IMR-90 (cell line): ENCODE data around the gene EIF2AK2. TPM values are rescaled to one million over a fixed set of nuclear protein-coding genes. Genes with fewer than 3 reads are reported as not detected.

Source experiments
- ATAC-seq: fragments of 200-7000 bp; cut with Tn5 transposase; 2 replicates; pipeline ENCODE4 v1.9.1; 2020; ENCODE audit warnings: low read depth, mild to moderate bottlenecking, moderate library complexity
- BruUV-seq: library from RNA; stranded (reverse); fragments of 400-500 nt; replicated peaks from 2 replicates; lab custom pipeline; 2021; lab: Mats Ljungman, UMichigan
- CTCF ChIA-PET: fragments of 300-600 bp; formaldehyde crosslinking; extraction: SDS; loops from one replicate; lab custom pipeline; 2021; ENCODE audit warnings: antibody characterized with exemption; lab: Yijun Ruan, JAX
- POLR2A ChIA-PET: fragments of 300-600 bp; sonication (Branson Sonifier 250); formaldehyde crosslinking; loops from one replicate; lab custom pipeline; 2022; ENCODE audit warnings: antibody characterized with exemption; ENCODE audit not compliant: unreplicated experiment; lab: Charles Lee
- DNase-seq: peaks from one replicate; pipeline ENCODE4 v3.0.0; 2013
- H2AFZ ChIP-seq: replicated peaks from 2 replicates; pipeline ENCODE3; 2013; ENCODE audit warnings: low read length, mild to moderate bottlenecking; ENCODE audit not compliant: poor library complexity
- H2AK5ac ChIP-seq: 2 replicates; pipeline ENCODE4 v1.6.1; 2013; ENCODE audit warnings: low read depth, low read length, inconsistent platforms
- H2AK9ac ChIP-seq: replicated peaks from 2 replicates; pipeline ENCODE3; 2013; ENCODE audit warnings: mild to moderate bottlenecking, low read depth, low read length, moderate library complexity; ENCODE audit not compliant: poor library complexity
- H2BK120ac ChIP-seq: 2 replicates; pipeline ENCODE4 v1.6.1; 2013; ENCODE audit warnings: low read depth, low read length, inconsistent platforms
- H2BK15ac ChIP-seq: 3 replicates; pipeline ENCODE4 v1.6.1; 2013; ENCODE audit warnings: low read depth, low read length, inconsistent platforms
- H2BK20ac ChIP-seq: 2 replicates; pipeline ENCODE4 v1.6.1; 2013; ENCODE audit warnings: low read depth, mild to moderate bottlenecking, inconsistent platforms, low read length, moderate library complexity
- H2BK5ac ChIP-seq: 2 replicates; pipeline ENCODE4 v1.6.1; 2013; ENCODE audit warnings: mild to moderate bottlenecking, low read depth, low read length, inconsistent platforms; ENCODE audit not compliant: poor library complexity, severe bottlenecking
- H3K14ac ChIP-seq: replicated peaks from 2 replicates; pipeline ENCODE4 v1.6.1; 2013; ENCODE audit warnings: low read depth, low read length, inconsistent platforms
- H3K18ac ChIP-seq: 2 replicates; pipeline ENCODE4 v1.6.1; 2013; ENCODE audit warnings: low read depth, low read length, control low read depth
- H3K23ac ChIP-seq: 2 replicates; pipeline ENCODE4 v1.6.1; 2013; ENCODE audit warnings: low read depth, low read length, inconsistent platforms
- H3K27ac ChIP-seq: 2 replicates; pipeline ENCODE4 v1.5.1; 2013; ENCODE audit warnings: mild to moderate bottlenecking, control low read depth, low read length; ENCODE audit not compliant: insufficient read depth
- H3K27me3 ChIP-seq: 2 replicates; pipeline ENCODE4 v1.6.1; 2013; ENCODE audit warnings: low read length; ENCODE audit not compliant: control insufficient read depth, insufficient read depth
- H3K36me3 ChIP-seq: 2 replicates; pipeline ENCODE4 v1.6.1; 2013; ENCODE audit warnings: low read length, mixed read lengths; ENCODE audit not compliant: control insufficient read depth, insufficient read depth
- H3K4ac ChIP-seq: 2 replicates; pipeline ENCODE4 v1.6.1; 2013; ENCODE audit warnings: low read depth, low read length, inconsistent platforms
- H3K4me1 ChIP-seq: 2 replicates; pipeline ENCODE4 v1.6.1; 2013; ENCODE audit warnings: low read length, mixed read lengths; ENCODE audit not compliant: control insufficient read depth, insufficient read depth
- H3K4me2 ChIP-seq: 2 replicates; pipeline ENCODE4 v1.6.1; 2013; ENCODE audit warnings: low read depth, mild to moderate bottlenecking, control low read depth, low read length, moderate library complexity
- H3K4me3 ChIP-seq: 2 replicates; pipeline ENCODE4 v1.5.1; 2013; ENCODE audit warnings: low read depth, mild to moderate bottlenecking, control low read depth, low read length, moderate library complexity; ENCODE audit not compliant: insufficient read depth
- H3K56ac ChIP-seq: 2 replicates; pipeline ENCODE4 v1.6.1; 2013; ENCODE audit warnings: low read length, inconsistent platforms; ENCODE audit not compliant: insufficient read depth; ENCODE audit errors: extremely low read depth
- H3K79me1 ChIP-seq, 2 experiments: 2 replicates each; pipeline ENCODE4 v1.6.1; 2013; ENCODE audit warnings: low read length in 2 of 2, inconsistent platforms in 1 of 2, low read depth in 1 of 2
- H3K9ac ChIP-seq: 2 replicates; pipeline ENCODE4 v1.6.1; 2013; ENCODE audit warnings: low read depth, low read length, control low read depth
- H3K9me1 ChIP-seq: 2 replicates; pipeline ENCODE4 v1.6.1; 2013; ENCODE audit warnings: low read length, inconsistent platforms; ENCODE audit not compliant: insufficient read depth
- H3K9me3 ChIP-seq: 2 replicates; pipeline ENCODE4 v1.6.1; 2013; ENCODE audit warnings: low read length; ENCODE audit not compliant: control insufficient read depth, insufficient read depth
- H4K20me1 ChIP-seq: 2 replicates; pipeline ENCODE4 v1.6.1; 2013; ENCODE audit warnings: low read length, inconsistent platforms; ENCODE audit not compliant: insufficient read depth
- H4K5ac ChIP-seq: 2 replicates; pipeline ENCODE4 v1.6.1; 2013; ENCODE audit warnings: mild to moderate bottlenecking, low read depth, low read length, control low read depth
- H4K8ac ChIP-seq, 2 experiments: 2 replicates each; pipeline ENCODE4 v1.6.1; 2013; ENCODE audit warnings: low read depth in 2 of 2, low read length in 2 of 2, control low read depth in 1 of 2, inconsistent platforms in 1 of 2
- H4K91ac ChIP-seq: 2 replicates; pipeline ENCODE4 v1.6.1; 2013; ENCODE audit warnings: low read depth, low read length, inconsistent platforms; ENCODE audit not compliant: insufficient read depth
- BHLHE40 ChIP-seq: fragments of 150-350 bp; IDR thresholded peaks from 2 replicates; pipeline ENCODE4 v1.6.1; 2016; ENCODE audit warnings: mild to moderate bottlenecking, low read depth, low read length
- CEBPB ChIP-seq: IDR thresholded peaks from 2 replicates; pipeline ENCODE4 v1.6.1; 2012; ENCODE audit warnings: low read depth, low read length, improper control_type of control experiment
- CHD1 ChIP-seq: IDR thresholded peaks from 2 replicates; pipeline ENCODE4 v1.6.1; 2012; ENCODE audit warnings: low read depth, low read length, improper control_type of control experiment
- CTCF ChIP-seq: conservative IDR thresholded peaks from 2 replicates; pipeline ENCODE4 v1.5.1; 2012; ENCODE audit warnings: mild to moderate bottlenecking, low read depth, low read length, improper control_type of control experiment
- ELK1 ChIP-seq: fragments of 150-350 bp; IDR thresholded peaks from 2 replicates; pipeline ENCODE4 v1.6.1; 2016; ENCODE audit warnings: low read depth, mild to moderate bottlenecking, low read length, moderate library complexity, borderline replicate concordance
- FOS ChIP-seq: fragments of 150-350 bp; IDR thresholded peaks from 2 replicates; pipeline ENCODE4 v1.6.1; 2016; ENCODE audit warnings: low read depth, low read length
- MAZ ChIP-seq: IDR thresholded peaks from 2 replicates; pipeline ENCODE4 v1.6.1; 2012; ENCODE audit warnings: low read depth, mild to moderate bottlenecking, low read length, improper control_type of control experiment, moderate library complexity, borderline replicate concordance
- MXI1 ChIP-seq: IDR thresholded peaks from 2 replicates; pipeline ENCODE4 v1.6.1; 2012; ENCODE audit warnings: low read depth, mild to moderate bottlenecking, low read length, moderate library complexity, borderline replicate concordance
- NFE2L2 ChIP-seq: fragments of 150-350 bp; IDR thresholded peaks from 2 replicates; pipeline ENCODE4 v1.6.1; 2016; ENCODE audit warnings: low read depth, mild to moderate bottlenecking, low read length
- POLR2A ChIP-seq: IDR thresholded peaks from 2 replicates; pipeline ENCODE4 v1.6.1; 2012; ENCODE audit warnings: mild to moderate bottlenecking, low read depth, low read length
- RAD21 ChIP-seq: IDR thresholded peaks from 2 replicates; pipeline ENCODE4 v1.6.1; 2012; ENCODE audit warnings: low read length, improper control_type of control experiment
- RCOR1 ChIP-seq: IDR thresholded peaks from 2 replicates; pipeline ENCODE4 v1.6.1; 2012; ENCODE audit warnings: mild to moderate bottlenecking, low read length, improper control_type of control experiment; ENCODE audit not compliant: insufficient replicate concordance
- RFX5 ChIP-seq: IDR thresholded peaks from 2 replicates; pipeline ENCODE4 v1.8.0; 2012; ENCODE audit warnings: low read depth, mild to moderate bottlenecking, low read length, moderate library complexity
- SMC3 ChIP-seq: fragments of 150-350 bp; IDR thresholded peaks from 2 replicates; pipeline ENCODE4 v1.6.1; 2016; ENCODE audit warnings: low read depth, mild to moderate bottlenecking, antibody characterized with exemption, low read length, moderate library complexity
- USF2 ChIP-seq: fragments of 150-350 bp; IDR thresholded peaks from 2 replicates; pipeline ENCODE4 v1.6.1; 2017; ENCODE audit warnings: mild to moderate bottlenecking, antibody characterized with exemption, low read length, low read depth
- WGBS, 2 experiments: methylation state at CpG; one replicate each; pipeline versions ENCODE4 v1.1.5 to v1.1.7; 2013; ENCODE audit warnings: missing lambda C conversion rate in 2 of 2; ENCODE audit not compliant: insufficient read length in 1 of 2; ENCODE audit errors: extremely low coverage in 2 of 2; 5-methylcytosine and 5-hydroxymethylcytosine counted together
- dilution Hi-C: fragments of 300-500 bp; cut with HindIII; formaldehyde crosslinking; loops from one replicate; pipeline ENCODE4 v1.14.3; 2018; ENCODE audit warnings: low sequenced_read_pairs; ENCODE audit not compliant: unreplicated experiment
- in situ Hi-C: fragments of 300-500 bp; cut with MboI; formaldehyde crosslinking; loops from 3 replicates; pipeline ENCODE4 v1.14.3; 2019; ENCODE audit warnings: low sequenced_read_pairs, inconsistent platforms, mixed read lengths
- intact Hi-C: fragments of 100-400 bp; cut with micrococcal nuclease; formaldehyde crosslinking; loops from 2 replicates; pipeline ENCODE4 v1.10.0; 2022
- polyA plus RNA-seq, 3 experiments: library from polyadenylated mRNA; depleted of rRNA; stranded (reverse); fragments of >200 nt; gene quantifications; 2 replicates each; pipeline ENCODE4 v1.2.3, GENCODE V29; 2012; ENCODE audit warnings: low replicate concordance in 1 of 3
- total RNA-seq: library from RNA; depleted of rRNA; stranded (reverse); fragments of >200 nt; gene quantifications from 2 replicates; pipeline ENCODE4 v1.2.3, GENCODE V29; 2012

EIF2AK2 gene
- total and polyA plus RNA-seq, 2 of the 4 experiments (the other 2 are of a cell fraction), result 10.2 to 16.8 TPM

- Histone ChIP-seq H3K9ac (no peak overlapping the region), H4K20me1 (no peaks in the 10 kb centered on the region), H3K4me2 (no peak overlapping the region), H2BK20ac (no peak overlapping the region), H4K8ac (no peak overlapping the region), H3K4me3 (no peak overlapping the region), H4K91ac (no peak overlapping the region), H2BK120ac (no peak overlapping the region), H3K14ac (no peak overlapping the region), H2BK15ac (no peak overlapping the region), H4K5ac (no peak overlapping the region), H3K9me1 (no peaks in the 10 kb centered on the region; the same call in 1 of the 2 replicates), H3K18ac (no peak overlapping the region), H3K23ac (no peak overlapping the region), H3K36me3 (peaks cover 18% of the 10 kb centered on the region), H2AFZ (no peak overlapping the region), H3K27ac (no peak overlapping the region), H3K27me3 (no peaks in the 10 kb centered on the region), H2AK5ac (no peak overlapping the region), H3K9me3 (no peaks in the 10 kb centered on the region), H3K56ac (no peak overlapping the region), H2AK9ac (no peak overlapping the region), H3K79me1 (no peaks in the 10 kb centered on the region), H3K4ac (no peak overlapping the region), H3K4me1 (no peaks in the 10 kb centered on the region), H2BK5ac (no peak overlapping the region)
- no TSS peak for BruUV-seq
- TF ChIP-seq ELK1 (no peak), CTCF (no peak), MAZ (no peak), CEBPB (no peak), RCOR1 (no peak), POLR2A (no peak), RAD21 (no peak), SMC3 (no peak), RFX5 (no peak), USF2 (no peak), MXI1 (no peak), CHD1 (no peak), BHLHE40 (no peak), NFE2L2 (no peak), FOS (no peak)
- ChIA-PET POLR2A (no interaction called here), CTCF (interaction anchor here (1.0 kb wide), 1 partner anchor 12 kb away, joined by 3 read pairs; no protein-coding TSS in a partner anchor)
- DNase-seq (no peak), ATAC-seq (no peak; the same call in 1 of the 2 replicates)
- dilution Hi-C loops (no loop called here), in situ Hi-C loops (no loop called here), intact Hi-C loops (no loop called here)
- no CpG with 5 or more reads among the region's 2 CpGs for WGBS, 2 experiments
Observed at GRCh38 chr2:37104178-37104577, 52.6 kb downstream of the EIF2AK2 start.
